ENCODE results near the gene EPHA6. TPM values are rescaled to one million over a fixed set of nuclear protein-coding genes. Genes with fewer than 3 reads are reported as not detected.

EPHA6 gene
- total and polyA plus RNA-seq, 9 of the 15 experiments (the other 6 are each of a cell fraction or from before 2014, with no cell fraction given), result not detected

- TF ChIP-seq ZFP1 (CRISPR knock-in tag; IDR thresholded peaks at IDR 0.05) (no peak), HNRNPLL (IDR thresholded peaks at IDR 0.05; ENCODE audit: low read depth, low read length, poor library complexity, severe bottlenecking) (no peak), ZNF561 (CRISPR knock-in tag; conservative IDR thresholded peaks at IDR 0.05) (no peak), ZNF12 (CRISPR knock-in tag; IDR thresholded peaks at IDR 0.05) (no peak), HIVEP1 (CRISPR knock-in tag; IDR thresholded peaks at IDR 0.05) (no peak), SNRNP70 (optimal IDR thresholded peaks at IDR 0.05; ENCODE audit: low read depth, low read length) (no peak), GTF2B (IDR thresholded peaks at IDR 0.05; ENCODE audit: extremely low read depth, insufficient read length) (no peak)
Measured at GRCh38 chr3:97510795-97511194, 696.4 kb downstream of the EPHA6 start (continued).

- H3K4me1 ChIP-seq (replicated peaks in 1 of 2; ENCODE audit: control insufficient read depth in 2 of 2, insufficient read depth in 2 of 2, low read length in 2 of 2), result no peaks in the 10 kb centered on the region
- FAIRE-seq (no peak), ATAC-seq (no peak), DNase-seq (ENCODE audit: extremely low read depth in 1 of 4, low spot score in 3 of 4) (no peak)
- H3K79me2 ChIP-seq (ENCODE audit: control insufficient read depth, insufficient read depth, low read length), result no peaks in the 10 kb centered on the region
- H3K27ac ChIP-seq (ENCODE audit: extremely low read depth, low read depth, low read length), result no peak overlapping the region
- H2AFZ ChIP-seq (ENCODE audit: low read depth, low read length), result no peak overlapping the region
- WGBS (ENCODE audit: insufficient coverage, low coverage, missing lambda C conversion rate), result 0% methylated on average over 2 of the region's 2 CpGs
- no peaks in the 10 kb centered on the region for H3K36me3 ChIP-seq (ENCODE audit: control insufficient read depth, insufficient read depth, low read length)
- no peaks in the 10 kb centered on the region for H4K20me1 ChIP-seq (replicated peaks; ENCODE audit: control insufficient read depth, insufficient read depth, low read length)
- POLR2A ChIA-PET, result no interaction called here
- H3K9ac ChIP-seq (ENCODE audit: insufficient read depth in 1 of 2, low read depth in 2 of 2, low read length in 2 of 2), result no peak overlapping the region
- no peaks in the 10 kb centered on the region for H3K27me3 ChIP-seq (ENCODE audit: control insufficient read depth in 2 of 2, insufficient read depth in 2 of 2, low read length in 2 of 2)
- intact Hi-C loops (cut with micrococcal nuclease), result no loop called here
- CTCF ChIA-PET (ENCODE audit: low intra/inter-chr PET ratio), result no interaction called here
- no peak overlapping the region for H3K4me3 ChIP-seq
- no TSS peak for BruUV-seq (replicated peaks)
- no peaks in the 10 kb centered on the region for H3K9me3 ChIP-seq (replicated peaks; ENCODE audit: control insufficient read depth, insufficient read depth, low read depth, low read length)
- H3K9me1 ChIP-seq (ENCODE audit: control insufficient read depth, insufficient read depth, low read length), result no peaks in the 10 kb centered on the region
- H3K4me2 ChIP-seq (ENCODE audit: insufficient read depth, low read length), result no peak overlapping the region
- no peak for TF ChIP-seq YBX1 (IDR thresholded peaks at IDR 0.05)
- TF ChIP-seq ELK1 (CRISPR knock-in tag; IDR thresholded peaks at IDR 0.05), result no peak
- no peak for TF ChIP-seq OTX1 (CRISPR knock-in tag; IDR thresholded peaks at IDR 0.05)
- no peak for TF ChIP-seq ZBTB7A (IDR thresholded peaks at IDR 0.05; ENCODE audit: borderline replicate concordance, control insufficient read depth, low read depth, low read length)
- TF ChIP-seq TFE3 (CRISPR knock-in tag; IDR thresholded peaks at IDR 0.05), result no peak
- in situ Hi-C loops (cut with MboI), result no loop called here
Measured at GRCh38 chr3:97515076-97515475, 700.7 kb downstream of the EPHA6 start.

All from K562 (cell line).